Skeletal muscle cell (primary cell): Measurements from ENCODE around the gene PDLIM1.
"Not testable (repeated sequence)": the region's sequence is repeated elsewhere in the genome, so short reads cannot be mapped to it uniquely, and the experiment has no call there.

ENCODE experiments used
- DNase-seq: peaks from one replicate; pipeline ENCODE4 v3.0.0-alpha.2; 2010; ENCODE audit warnings: low read depth
- H3K4me3 ChIP-seq: 2 replicates; pipeline ENCODE4 v1.5.1; 2011; ENCODE audit warnings: low read depth, mild to moderate bottlenecking, control low read depth, low read length, moderate library complexity

The PDLIM1 gene

GRCh38 chr10:95250856-95251255, 39.9 kb downstream of the PDLIM1 start:
- no peak overlapping the region for H3K4me3 ChIP-seq
- DNase-seq, result no peak

GRCh38 chr10:95249467-95249866, 41.3 kb downstream of the PDLIM1 start:
- no peak for DNase-seq
- H3K4me3 ChIP-seq, result no peak overlapping the region

GRCh38 chr10:95248989-95249388, 41.8 kb downstream of the PDLIM1 start:
- no peak overlapping the region for H3K4me3 ChIP-seq
- DNase-seq, result no peak

- no peak overlapping the region for H3K4me3 ChIP-seq
Observed at GRCh38 chr10:95247881-95248583, 42.8 kb downstream of the PDLIM1 start.

GRCh38 chr10:95247200-95247880, 43.5 kb downstream of the PDLIM1 start:
- no peak for DNase-seq
- no peak overlapping the region for H3K4me3 ChIP-seq

More at GRCh38 chr10:95247881-95248583, 42.8 kb downstream of the PDLIM1 start:
- no peak for DNase-seq

GRCh38 chr10:95246582-95247051, 44.2 kb downstream of the PDLIM1 start:
- no peak overlapping the region for H3K4me3 ChIP-seq
- no peak for DNase-seq

- H3K4me3 ChIP-seq, result no peak overlapping the region
- no peak for DNase-seq
Observed at GRCh38 chr10:95245425-95246055, 45.3 kb downstream of the PDLIM1 start.

GRCh38 chr10:95244152-95244551, 46.7 kb downstream of the PDLIM1 start:
- DNase-seq, result no peak
- no peak overlapping the region for H3K4me3 ChIP-seq

GRCh38 chr10:95243318-95243617, 47.5 kb downstream of the PDLIM1 start:
- H3K4me3 ChIP-seq, result no peak overlapping the region
- DNase-seq, result no peak

GRCh38 chr10:95242581-95243317, 48.1 kb downstream of the PDLIM1 start:
- no peak overlapping the region for H3K4me3 ChIP-seq
- DNase-seq, result no peak

GRCh38 chr10:95241533-95241932, 49.3 kb downstream of the PDLIM1 start:
- H3K4me3 ChIP-seq, result no peak overlapping the region
- no peak for DNase-seq

- H3K4me3 ChIP-seq, result no peak overlapping the region
- DNase-seq, result no peak
Observed at GRCh38 chr10:95240811-95241210, 50.0 kb downstream of the PDLIM1 start.

- not testable (repeated sequence) for H3K4me3 ChIP-seq
Observed at GRCh38 chr10:95240096-95240495, 50.7 kb downstream of the PDLIM1 start.

GRCh38 chr10:95237376-95238170, 53.2 kb downstream of the PDLIM1 start:
- no peak for DNase-seq
- no peak overlapping the region for H3K4me3 ChIP-seq

More at GRCh38 chr10:95240096-95240495, 50.7 kb downstream of the PDLIM1 start:
- not testable (repeated sequence) for DNase-seq

GRCh38 chr10:95236068-95236903, 54.5 kb downstream of the PDLIM1 start:
- H3K4me3 ChIP-seq, result no peak overlapping the region
- DNase-seq, result no peak

- no peak overlapping the region for H3K4me3 ChIP-seq
- DNase-seq, result no peak
Observed at GRCh38 chr10:95235676-95236067, 55.1 kb downstream of the PDLIM1 start.

- H3K4me3 ChIP-seq, result no peak overlapping the region
- no peak for DNase-seq
Observed at GRCh38 chr10:95234951-95235350, 55.9 kb downstream of the PDLIM1 start.

GRCh38 chr10:95233377-95234034, 57.3 kb downstream of the PDLIM1 start:
- no peak overlapping the region for H3K4me3 ChIP-seq
- no peak for DNase-seq
